Esophagus mucosa (tissue), 1 donor: ENCODE measurements around the gene DAB1. TPM values are rescaled to one million over a fixed set of nuclear protein-coding genes. Genes with fewer than 3 reads are reported as not detected.

ENCODE experiments used
- ATAC-seq: fragments of 200-7000 bp; cut with Tn5 transposase; one replicate; pipeline ENCODE4 v1.9.1; 2020
- total RNA-seq: library from RNA; stranded (reverse); gene quantifications from one replicate; pipeline ENCODE4 v1.2.4, GENCODE V29; 2023
- donor health status: DM: yes; HTN: yes; CAD: no.

The DAB1 gene
- total RNA-seq, 1 donor from 2014 or later = 0.04 TPM

GRCh38 chr1:57410508-57410907 is 13.4 kb downstream of the DAB1 start:
- ATAC-seq = no peak

- no peak for ATAC-seq
These were observed 15.9 kb downstream of the DAB1 start for GRCh38 chr1:57407928-57408327.

- ATAC-seq = no peak
These were observed 17.4 kb downstream of the DAB1 start for GRCh38 chr1:57406428-57406970.

- no peak for ATAC-seq
These were observed 19.0 kb downstream of the DAB1 start for GRCh38 chr1:57404884-57405283.

GRCh38 chr1:57403201-57403600 is 20.7 kb downstream of the DAB1 start:
- ATAC-seq = no peak

GRCh38 chr1:57401671-57402070 is 22.2 kb downstream of the DAB1 start:
- ATAC-seq = no peak

- ATAC-seq = no peak
These were observed 23.8 kb downstream of the DAB1 start for GRCh38 chr1:57400048-57400447.

GRCh38 chr1:57393058-57393584 is 30.7 kb downstream of the DAB1 start:
- ATAC-seq = no peak

GRCh38 chr1:57385336-57385735 is 38.5 kb downstream of the DAB1 start:
- ATAC-seq = no peak

GRCh38 chr1:57384901-57385300 is 39.0 kb downstream of the DAB1 start:
- no peak for ATAC-seq

GRCh38 chr1:57384284-57384683 is 39.6 kb downstream of the DAB1 start:
- ATAC-seq = no peak

- no peak for ATAC-seq
These were observed 42.0 kb downstream of the DAB1 start for GRCh38 chr1:57381871-57382270.

GRCh38 chr1:57381426-57381825 is 42.4 kb downstream of the DAB1 start:
- ATAC-seq = no peak

- ATAC-seq = no peak
These were observed 42.9 kb downstream of the DAB1 start for GRCh38 chr1:57380923-57381322.

- ATAC-seq = no peak
These were observed 45.3 kb downstream of the DAB1 start for GRCh38 chr1:57378534-57378933.

- no peak for ATAC-seq
These were observed 46.3 kb downstream of the DAB1 start for GRCh38 chr1:57377339-57378139.

- ATAC-seq = no peak
These were observed 47.8 kb downstream of the DAB1 start for GRCh38 chr1:57376041-57376440.

- ATAC-seq = no peak
These were observed 54.0 kb downstream of the DAB1 start for GRCh38 chr1:57369889-57370288.

GRCh38 chr1:57367945-57368344 is 55.9 kb downstream of the DAB1 start:
- no peak for ATAC-seq

GRCh38 chr1:57363643-57364042 is 60.2 kb downstream of the DAB1 start:
- ATAC-seq = no peak

GRCh38 chr1:57363165-57363564 is 60.7 kb downstream of the DAB1 start:
- ATAC-seq = no peak

GRCh38 chr1:57362480-57362879 is 61.4 kb downstream of the DAB1 start:
- no peak for ATAC-seq

- ATAC-seq = no peak
These were observed 62.3 kb downstream of the DAB1 start for GRCh38 chr1:57361516-57361915.

GRCh38 chr1:57360846-57361407 is 62.9 kb downstream of the DAB1 start:
- ATAC-seq = no peak
